Measurements from ENCODE around the gene DDX31.
"Not testable (repeated sequence)": the region's sequence is repeated elsewhere in the genome, so short reads cannot be mapped to it uniquely, and the experiment has no call there.

Gene DDX31

DNA sequence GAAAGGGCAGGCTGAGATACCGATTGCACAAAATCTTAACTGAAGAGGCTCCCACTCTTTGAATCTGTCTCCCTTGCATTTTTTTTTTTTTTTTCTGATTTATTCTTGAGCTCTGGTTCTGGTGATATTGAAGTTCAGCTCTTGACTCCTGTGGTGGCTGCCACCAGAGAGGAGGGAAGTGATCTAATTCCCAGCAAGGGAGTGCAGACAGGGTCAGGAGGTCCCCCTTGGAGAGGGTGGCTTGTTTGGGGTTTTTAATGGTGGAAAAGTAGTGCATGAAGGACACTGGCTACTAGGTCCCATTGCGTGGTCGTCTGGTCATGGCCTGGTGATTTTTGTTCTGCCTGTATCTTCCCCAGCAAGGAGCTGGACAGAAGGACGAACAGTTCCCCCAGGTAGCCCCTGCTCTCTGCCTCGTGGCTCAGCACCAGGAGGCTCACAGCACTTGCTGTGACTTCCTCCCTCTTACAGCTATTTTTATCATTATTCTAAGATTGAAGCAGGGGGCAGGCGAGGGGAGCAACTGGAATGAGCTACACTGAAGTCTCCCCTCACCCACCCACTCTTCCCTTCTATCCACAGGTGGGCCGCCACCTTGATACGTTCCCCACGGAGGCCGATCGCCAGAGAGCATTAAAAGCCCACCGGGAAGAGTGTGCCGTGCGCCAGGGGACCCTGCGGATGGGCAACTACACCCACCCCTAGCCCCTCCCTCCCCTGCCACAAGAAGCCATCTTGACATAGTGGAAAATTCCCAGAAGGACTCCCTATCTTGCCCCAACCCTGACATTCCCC, 97.8 kb downstream of the DDX31 start:
- Histone ChIP-seq H3K9me3 (ENCODE audit: control insufficient read depth, insufficient read depth, low read length) (no peaks in the 10 kb centered on the region), H3K79me2 (ENCODE audit: control insufficient read depth, low read length) (no peaks in the 10 kb centered on the region), H3K4me2 (ENCODE audit: low read length) (peak overlapping the region; percentile 33), H3K27me3 (ENCODE audit: control insufficient read depth, low read length) (no peaks in the 10 kb centered on the region), H3F3A (ENCODE audit: control insufficient read depth, insufficient read depth) (peaks cover 4% of the 10 kb centered on the region; the same call in 1 of the 2 replicates), H4K20me1 (ENCODE audit: control insufficient read depth, insufficient read depth, low read depth, low read length) (no peaks in the 10 kb centered on the region), H3K4me3 (ENCODE audit: low read length) (no peak overlapping the region), H3K36me3 (ENCODE audit: control insufficient read depth, low read length) (no peaks in the 10 kb centered on the region), H3K4me1 (ENCODE audit: control insufficient read depth, low read length) (peaks cover 39% of the 10 kb centered on the region), H3K9me2 (replicated peaks; ENCODE audit: control insufficient read depth, low read length) (no peaks in the 10 kb centered on the region), H3K27ac (ENCODE audit: low read depth, low read length) (no peak overlapping the region)
- TF ChIP-seq, protein P1, sequence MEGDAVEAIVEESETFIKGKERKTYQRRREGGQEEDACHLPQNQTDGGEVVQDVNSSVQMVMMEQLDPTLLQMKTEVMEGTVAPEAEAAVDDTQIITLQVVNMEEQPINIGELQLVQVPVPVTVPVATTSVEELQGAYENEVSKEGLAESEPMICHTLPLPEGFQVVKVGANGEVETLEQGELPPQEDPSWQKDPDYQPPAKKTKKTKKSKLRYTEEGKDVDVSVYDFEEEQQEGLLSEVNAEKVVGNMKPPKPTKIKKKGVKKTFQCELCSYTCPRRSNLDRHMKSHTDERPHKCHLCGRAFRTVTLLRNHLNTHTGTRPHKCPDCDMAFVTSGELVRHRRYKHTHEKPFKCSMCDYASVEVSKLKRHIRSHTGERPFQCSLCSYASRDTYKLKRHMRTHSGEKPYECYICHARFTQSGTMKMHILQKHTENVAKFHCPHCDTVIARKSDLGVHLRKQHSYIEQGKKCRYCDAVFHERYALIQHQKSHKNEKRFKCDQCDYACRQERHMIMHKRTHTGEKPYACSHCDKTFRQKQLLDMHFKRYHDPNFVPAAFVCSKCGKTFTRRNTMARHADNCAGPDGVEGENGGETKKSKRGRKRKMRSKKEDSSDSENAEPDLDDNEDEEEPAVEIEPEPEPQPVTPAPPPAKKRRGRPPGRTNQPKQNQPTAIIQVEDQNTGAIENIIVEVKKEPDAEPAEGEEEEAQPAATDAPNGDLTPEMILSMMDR (IDR thresholded peaks at IDR 0.05; ENCODE audit: low read depth, low read length, poor library complexity, severe bottlenecking) = no peak
- TF ChIP-seq EZH2phosphoT487 (IDR thresholded peaks at IDR 0.05; ENCODE audit: borderline replicate concordance, low read length) = no peak

DNA sequence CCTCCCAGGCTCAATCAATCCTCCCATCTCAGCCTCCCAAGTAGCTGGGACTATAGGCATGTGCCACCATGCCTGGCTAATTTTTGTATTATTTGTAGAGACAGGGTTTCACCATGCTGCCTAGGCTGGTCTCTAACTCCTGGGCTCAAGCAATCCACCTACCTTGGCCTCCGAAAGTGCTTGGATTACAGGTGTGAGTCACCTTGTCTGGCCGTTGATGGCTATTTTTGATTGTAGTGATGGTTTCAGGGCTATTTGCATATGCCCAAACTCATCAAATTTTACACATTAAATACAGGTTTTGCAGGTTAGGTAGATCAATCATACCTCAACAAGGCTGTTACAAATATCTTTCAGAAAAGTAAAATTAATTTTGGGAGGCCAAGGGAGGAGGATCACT, 101.0 kb downstream of the DDX31 start:
- H3K36me3 ChIP-seq (ENCODE audit: control insufficient read depth, low read length); H3F3A ChIP-seq (ENCODE audit: control insufficient read depth, insufficient read depth); H3K9me2 ChIP-seq (replicated peaks; ENCODE audit: control insufficient read depth, low read length); H3K79me2 ChIP-seq (ENCODE audit: control insufficient read depth, low read length); H3K4me3 ChIP-seq (ENCODE audit: low read length); H3K27ac ChIP-seq (ENCODE audit: low read depth, low read length); H3K9me3 ChIP-seq (ENCODE audit: control insufficient read depth, insufficient read depth, low read length); H3K27me3 ChIP-seq (ENCODE audit: control insufficient read depth, low read length); H4K20me1 ChIP-seq (ENCODE audit: control insufficient read depth, insufficient read depth, low read depth, low read length): not testable (repeated sequence)
- Histone ChIP-seq H3K4me1 (ENCODE audit: control insufficient read depth, low read length) (peaks cover 39% of the 10 kb centered on the region), H3K4me2 (ENCODE audit: low read length) (0 out of 2 replicates have a peak overlapping the region, but pooled peaks have one; percentile 16)

DNA sequence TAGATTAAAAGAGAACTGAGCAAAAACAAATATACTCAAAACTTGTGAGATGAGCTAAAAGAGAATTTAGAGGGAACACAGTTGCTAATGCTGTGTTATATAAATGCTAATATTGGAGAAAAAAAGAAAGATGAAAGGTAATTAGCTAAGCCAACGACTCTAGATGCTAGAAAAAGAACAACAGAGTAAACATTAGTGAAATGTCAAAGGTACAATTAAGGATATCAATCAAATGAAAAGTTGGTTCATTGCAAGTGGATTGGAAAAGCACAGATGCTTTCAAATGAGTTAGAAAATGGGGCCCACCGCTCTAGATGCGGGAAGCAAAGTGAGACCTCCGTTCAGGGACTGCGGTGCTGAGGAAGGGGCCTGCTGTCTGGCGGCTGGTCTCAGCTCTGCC, 105.3 kb downstream of the DDX31 start:
- Histone ChIP-seq H3F3A (ENCODE audit: control insufficient read depth, insufficient read depth) (no peaks in the 10 kb centered on the region), H3K79me2 (ENCODE audit: control insufficient read depth, low read length) (no peaks in the 10 kb centered on the region), H3K9me3 (ENCODE audit: control insufficient read depth, insufficient read depth, low read length) (peaks cover 5% of the 10 kb centered on the region; the same call in 1 of the 2 replicates), H3K4me1 (ENCODE audit: control insufficient read depth, low read length) (peaks cover 18% of the 10 kb centered on the region), H4K20me1 (ENCODE audit: control insufficient read depth, insufficient read depth, low read depth, low read length) (no peaks in the 10 kb centered on the region), H3K4me3 (ENCODE audit: low read length) (no peak overlapping the region), H3K27ac (ENCODE audit: low read depth, low read length) (no peak overlapping the region), H3K36me3 (ENCODE audit: control insufficient read depth, low read length) (no peaks in the 10 kb centered on the region), H3K4me2 (ENCODE audit: low read length) (no peak overlapping the region), H3K27me3 (ENCODE audit: control insufficient read depth, low read length) (peaks cover 12% of the 10 kb centered on the region), H3K9me2 (replicated peaks; ENCODE audit: control insufficient read depth, low read length) (no peaks in the 10 kb centered on the region)
- TF ChIP-seq EZH2phosphoT487 (IDR thresholded peaks at IDR 0.05; ENCODE audit: borderline replicate concordance, low read length) = no peak
- TF ChIP-seq, protein P1 (IDR thresholded peaks at IDR 0.05; ENCODE audit: low read depth, low read length, poor library complexity, severe bottlenecking) = no peak

DNA sequence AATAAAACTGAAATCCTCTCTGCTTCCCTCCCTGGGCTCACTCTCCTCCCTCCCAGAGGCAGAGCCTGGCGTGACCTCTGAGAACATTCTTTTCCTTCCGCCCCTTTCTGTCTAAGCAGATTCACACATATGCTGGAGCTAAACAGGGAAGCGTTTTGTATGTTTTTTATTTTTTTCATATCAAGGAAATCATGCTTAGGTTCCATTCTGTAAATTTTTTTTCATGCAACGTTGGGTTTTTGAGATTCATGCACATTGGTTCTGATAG, 107.5 kb downstream of the DDX31 start:
- Histone ChIP-seq H3K4me3 (ENCODE audit: low read length) (no peak overlapping the region), H3K4me2 (ENCODE audit: low read length) (no peak overlapping the region), H3K27ac (ENCODE audit: low read depth, low read length) (no peak overlapping the region), H3K36me3 (ENCODE audit: control insufficient read depth, low read length) (no peaks in the 10 kb centered on the region), H3F3A (ENCODE audit: control insufficient read depth, insufficient read depth) (no peaks in the 10 kb centered on the region), H3K79me2 (ENCODE audit: control insufficient read depth, low read length) (no peaks in the 10 kb centered on the region), H3K9me3 (ENCODE audit: control insufficient read depth, insufficient read depth, low read length) (peaks cover 7% of the 10 kb centered on the region; the same call in 1 of the 2 replicates), H4K20me1 (ENCODE audit: control insufficient read depth, insufficient read depth, low read depth, low read length) (no peaks in the 10 kb centered on the region), H3K4me1 (ENCODE audit: control insufficient read depth, low read length) (no peaks in the 10 kb centered on the region), H3K9me2 (replicated peaks; ENCODE audit: control insufficient read depth, low read length) (no peaks in the 10 kb centered on the region), H3K27me3 (ENCODE audit: control insufficient read depth, low read length) (peaks cover 12% of the 10 kb centered on the region)
- TF ChIP-seq EZH2phosphoT487 (IDR thresholded peaks at IDR 0.05; ENCODE audit: borderline replicate concordance, low read length) = no peak
- TF ChIP-seq, protein P1 (IDR thresholded peaks at IDR 0.05; ENCODE audit: low read depth, low read length, poor library complexity, severe bottlenecking) = no peak

Measured in DOHH2 (cell line).